ENCODE measurements around the gene PPP1R14C. TPM values are rescaled to one million over a fixed set of nuclear protein-coding genes. Genes with fewer than 3 reads are reported as not detected.
"Not testable (repeated sequence)": the region's sequence is repeated elsewhere in the genome, so short reads cannot be mapped to it uniquely, and the experiment has no call there.

PPP1R14C gene
- total RNA-seq, 1 donor from 2014 or later, result 61.3 TPM

DNA sequence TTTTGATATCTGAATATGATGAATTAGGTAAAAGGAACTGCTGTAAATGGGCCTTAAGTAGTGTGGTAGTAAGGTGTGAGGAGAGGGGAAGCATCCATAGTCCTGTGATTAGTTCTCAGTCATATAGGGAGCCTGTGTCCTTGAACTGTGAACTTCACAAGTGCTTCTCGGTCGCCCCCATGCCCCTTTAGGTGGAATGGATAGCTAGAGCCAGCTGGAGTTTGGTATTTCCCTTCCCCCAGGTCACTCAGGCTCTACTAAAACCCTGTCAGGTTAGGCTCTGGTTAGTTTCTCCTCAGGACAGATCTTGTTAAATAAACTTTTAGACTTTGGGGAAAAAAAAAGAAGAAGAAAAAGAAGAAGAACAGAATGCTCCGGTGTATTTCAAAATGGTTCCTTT lies 82.0 kb downstream of the PPP1R14C start:
- DNase-seq, result no peak

- DNase-seq, result no peak
These were observed 84.4 kb downstream of the PPP1R14C start for GRCh38 chr6:150227281-150227680.

DNA sequence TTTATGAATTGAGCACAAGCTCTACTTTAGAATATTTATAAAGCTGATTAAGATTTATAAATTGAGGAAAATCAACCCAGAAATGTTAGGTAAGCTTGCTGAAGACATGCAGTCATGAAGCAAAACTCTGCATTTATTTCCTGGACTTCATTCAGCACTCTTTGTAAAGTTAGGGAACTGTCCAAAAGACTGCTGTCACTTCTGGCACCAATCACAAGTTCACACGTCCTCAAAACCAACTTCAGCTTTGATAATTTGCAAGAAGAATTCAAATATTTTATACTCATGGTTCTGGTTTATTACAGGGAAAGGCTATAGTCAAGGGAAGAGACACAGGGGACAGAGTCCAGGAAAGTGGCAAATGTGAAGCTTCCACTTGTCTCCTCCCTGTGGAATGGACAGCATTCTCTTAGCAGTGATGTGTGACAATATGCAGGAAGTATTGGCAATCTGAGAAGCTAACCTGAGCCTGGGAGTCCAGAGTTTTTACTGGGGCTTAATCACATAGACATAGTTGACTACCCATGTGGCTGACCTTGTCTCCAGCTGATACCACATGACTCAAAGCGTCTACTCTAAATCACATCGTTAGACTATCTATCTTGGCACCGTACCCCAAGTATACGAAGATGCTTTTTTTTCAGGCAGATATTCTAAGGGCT lies 85.4 kb downstream of the PPP1R14C start:
- no peak for DNase-seq

DNA sequence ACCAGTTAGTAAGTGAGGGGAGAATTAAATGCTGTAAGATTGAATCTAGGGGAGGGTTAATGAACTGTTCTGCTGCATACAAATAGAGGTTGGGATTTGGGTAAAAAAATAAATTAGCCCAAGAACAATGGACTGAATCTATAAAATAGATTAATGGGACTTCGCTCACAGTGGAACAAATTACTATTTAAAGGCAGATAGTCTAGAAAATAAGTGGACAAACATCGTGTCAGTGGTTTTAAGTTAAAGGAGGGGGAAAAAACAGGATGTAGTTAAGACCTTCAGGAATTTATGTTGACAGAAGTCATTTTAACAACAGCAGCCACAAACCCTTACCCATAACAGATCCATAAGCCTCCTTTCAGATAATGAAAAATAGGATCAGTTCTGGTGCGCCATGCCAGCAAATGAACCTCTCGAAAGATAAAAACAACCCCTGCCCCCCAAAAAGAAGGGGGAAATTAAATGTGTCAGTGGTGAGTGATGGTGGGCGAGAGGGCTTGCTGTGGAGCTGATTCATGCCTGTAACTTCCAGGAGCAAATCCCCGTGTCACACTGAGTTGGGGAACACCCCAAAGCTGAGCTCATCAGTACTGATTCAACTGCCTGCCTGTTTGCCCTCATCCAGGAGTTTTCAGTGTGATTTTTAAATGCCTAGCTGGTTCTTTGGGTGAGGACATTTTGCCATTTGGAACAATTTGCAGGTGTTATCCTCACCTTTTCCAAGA lies 86.8 kb downstream of the PPP1R14C start:
- no peak for DNase-seq

- DNase-seq, result no peak
These were observed 87.3 kb downstream of the PPP1R14C start for GRCh38 chr6:150230164-150230561.

- no peak for DNase-seq
These were observed 88.1 kb downstream of the PPP1R14C start for GRCh38 chr6:150230832-150231524.

DNA sequence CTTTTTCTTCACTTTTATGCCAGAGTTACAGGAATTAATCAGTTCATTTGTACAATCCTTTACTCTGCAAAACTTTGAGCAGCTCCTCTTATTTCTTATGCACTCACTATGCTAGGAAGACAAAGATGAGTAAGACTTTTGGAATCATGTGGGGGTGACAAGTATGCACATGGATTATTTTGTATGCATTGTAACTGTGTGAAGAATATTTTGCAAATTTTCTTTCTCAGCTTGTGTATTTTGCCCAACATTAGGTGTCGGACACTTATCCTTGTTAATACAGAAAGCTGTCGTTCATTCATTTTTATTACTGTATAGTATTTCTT lies 88.6 kb downstream of the PPP1R14C start:
- DNase-seq, result no peak

- DNase-seq, result peak; percentile 51
These were observed 91.0 kb downstream of the PPP1R14C start for GRCh38 chr6:150233843-150234269.

- DNase-seq, result no peak
These were observed 92.4 kb downstream of the PPP1R14C start for GRCh38 chr6:150235218-150235617.

GRCh38 chr6:150236114-150236513 lies 93.3 kb downstream of the PPP1R14C start:
- no peak for DNase-seq

DNA sequence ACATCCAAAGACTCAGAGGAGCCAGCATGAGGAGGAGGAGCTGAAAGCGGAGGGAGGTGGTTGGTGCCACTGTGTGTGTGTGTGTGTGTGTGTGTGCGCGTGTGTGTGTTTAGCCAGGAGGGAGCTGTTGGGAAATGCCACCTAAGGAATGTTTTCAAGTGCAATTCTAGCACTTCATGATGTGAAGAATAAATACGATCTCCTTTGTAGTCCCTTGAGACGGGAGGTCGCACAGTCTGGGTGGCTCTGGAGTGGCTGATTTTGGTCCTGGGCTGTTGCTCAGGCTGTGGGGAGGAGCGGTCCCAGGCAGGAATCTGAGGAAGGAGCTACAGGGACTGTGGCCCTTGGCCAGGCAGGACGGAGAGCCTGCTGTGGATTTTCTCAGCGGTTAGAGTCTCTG lies 93.7 kb downstream of the PPP1R14C start:
- DNase-seq, result no peak

DNA sequence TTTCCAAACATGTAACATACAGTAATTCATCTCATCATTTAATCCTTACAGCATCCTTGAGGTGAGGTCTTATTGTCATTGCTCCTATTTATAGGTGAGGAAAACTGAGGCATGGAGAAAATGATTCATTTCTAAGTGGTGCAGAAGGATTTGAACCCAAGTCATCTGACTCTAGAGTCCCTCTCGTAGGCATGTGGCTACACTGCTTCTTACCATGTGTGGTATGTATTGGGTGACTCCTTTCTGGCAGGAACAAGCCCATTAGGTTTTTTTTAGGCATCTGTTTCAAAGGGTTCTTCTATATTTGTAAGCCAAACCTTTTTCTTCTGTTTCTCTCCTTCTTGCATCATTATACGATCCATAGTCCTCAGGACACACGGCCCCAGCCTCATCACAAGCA lies 94.8 kb downstream of the PPP1R14C start:
- DNase-seq, result no peak

GRCh38 chr6:150238336-150238741 lies 95.5 kb downstream of the PPP1R14C start:
- no peak for DNase-seq

DNA sequence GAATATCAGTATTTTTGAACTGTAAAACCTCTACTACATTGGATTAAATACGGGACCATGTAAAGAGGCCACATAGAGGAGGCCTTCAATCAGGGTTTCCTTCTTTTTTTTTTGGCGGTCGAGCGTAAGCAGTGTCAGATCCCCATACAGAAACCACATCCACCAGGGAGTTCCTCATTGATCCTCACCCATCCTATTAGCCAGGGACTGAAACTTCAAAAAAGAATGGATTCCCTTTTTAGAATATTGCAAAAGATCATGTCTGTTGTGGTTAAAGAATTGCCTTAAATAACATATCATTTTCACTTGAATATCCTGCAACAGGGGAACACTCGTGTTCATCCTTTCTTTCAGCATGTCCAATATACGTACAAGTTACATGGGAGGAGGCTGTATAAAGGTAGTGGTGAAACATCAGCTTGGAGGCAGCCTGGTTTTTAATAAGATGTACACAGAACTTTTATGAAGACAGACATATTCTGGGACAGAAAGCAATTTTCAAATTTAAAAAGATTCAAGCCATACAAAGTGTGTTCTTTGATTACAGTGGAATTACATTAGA lies 96.1 kb downstream of the PPP1R14C start:
- no peak for DNase-seq

GRCh38 chr6:150241756-150242155 lies 98.9 kb downstream of the PPP1R14C start:
- not testable (repeated sequence) for DNase-seq

- no peak for DNase-seq
These were observed 100.9 kb downstream of the PPP1R14C start for GRCh38 chr6:150243620-150244314.

DNA sequence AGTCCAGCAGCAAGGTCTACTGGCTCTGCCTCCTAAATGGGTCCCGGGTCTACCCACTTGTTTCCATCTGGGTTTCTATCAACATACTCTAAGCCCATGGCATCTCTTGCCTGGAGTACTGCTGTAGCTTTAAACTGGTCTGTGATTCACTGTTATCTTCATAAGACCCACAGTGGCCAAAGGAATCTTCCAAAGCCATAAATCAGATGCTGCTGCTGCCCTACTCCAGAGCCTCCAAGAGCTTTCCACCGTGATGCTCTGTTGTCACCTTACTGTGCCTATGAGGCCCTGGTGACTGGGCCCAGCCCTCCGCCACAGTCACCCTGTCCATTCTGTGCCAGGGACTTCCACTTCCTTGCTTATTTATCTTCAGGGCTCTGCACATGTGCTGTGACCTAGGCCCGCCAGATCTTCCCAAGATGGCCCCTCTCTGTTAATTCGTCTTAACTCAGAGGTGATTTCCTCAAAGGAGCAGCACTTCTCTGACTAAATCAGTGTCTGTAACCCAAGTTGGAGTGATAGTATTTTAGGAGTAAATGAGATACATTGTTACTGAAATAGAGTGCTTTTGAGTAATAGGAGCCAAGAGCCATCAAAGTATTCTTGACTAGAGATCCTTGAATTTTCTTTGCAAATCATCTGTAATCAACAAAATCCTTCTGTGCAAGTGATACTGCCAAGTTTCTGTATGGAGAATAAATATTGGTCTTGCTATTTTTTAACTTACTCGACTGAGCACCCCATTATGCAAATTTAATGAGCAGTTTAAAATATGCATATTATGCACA lies 102.5 kb downstream of the PPP1R14C start:
- no peak for DNase-seq

GRCh38 chr6:150247803-150248202 lies 105.0 kb downstream of the PPP1R14C start:
- DNase-seq, result no peak

- DNase-seq, result no peak
These were observed 105.5 kb downstream of the PPP1R14C start for GRCh38 chr6:150248300-150248699.

DNA sequence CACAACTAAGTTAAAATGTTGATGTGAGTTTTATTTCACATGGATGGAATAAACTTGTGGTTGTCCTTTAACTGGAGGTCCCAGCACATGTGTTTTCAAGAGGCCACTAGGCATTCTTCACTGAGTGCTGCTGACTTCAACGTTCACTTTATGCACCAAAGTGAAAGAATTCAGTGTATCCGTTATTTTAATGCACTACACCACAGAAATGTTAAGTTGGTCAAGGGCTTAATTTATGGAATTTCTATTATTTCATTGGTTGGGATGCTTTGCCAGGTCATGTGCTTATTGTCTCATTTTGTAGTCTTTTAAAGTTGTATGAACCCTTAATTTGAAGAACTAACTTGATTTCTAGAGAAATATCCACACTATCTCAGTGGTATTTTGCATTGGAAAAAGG lies 106.4 kb downstream of the PPP1R14C start:
- no peak for DNase-seq

DNA sequence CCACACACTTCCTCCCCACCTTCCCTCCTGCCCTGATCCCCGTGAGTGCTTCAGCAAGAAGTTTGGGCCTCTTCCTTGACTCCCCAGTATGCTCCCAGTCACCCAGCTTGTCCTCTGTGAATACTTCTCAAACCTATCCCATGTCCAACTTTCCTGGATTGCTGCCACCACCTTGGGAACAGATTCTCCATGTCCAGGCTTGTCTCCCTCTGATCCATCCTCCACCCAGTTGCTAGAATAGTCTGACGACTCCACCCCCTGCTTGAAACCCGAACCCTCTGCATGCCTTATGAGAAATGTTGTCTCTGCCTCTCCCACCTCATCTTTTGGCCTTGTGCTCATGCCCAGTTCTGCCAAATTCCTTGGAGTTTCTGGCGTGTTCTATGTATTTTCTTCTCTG lies 108.0 kb downstream of the PPP1R14C start:
- DNase-seq, result no peak

Measured in occipital lobe (tissue), 2 donors.